Neural cell (in vitro differentiated cells): ENCODE data around the gene RABGGTA. TPM values are rescaled to one million over a fixed set of nuclear protein-coding genes. Genes with fewer than 3 reads are reported as not detected.

Experiments
- H2AFZ ChIP-seq: fragments of 200-600, 300-800 bp; sonication (generic), shearing (Covaris generic); 2 replicates; pipeline ENCODE4 v1.6.0; 2014; ENCODE audit warnings: low read depth, mild to moderate bottlenecking, antibody characterized with exemption, low read length, moderate library complexity
- H3F3A ChIP-seq: fragments of 200-600 bp; shearing (Covaris generic); 2 replicates; pipeline ENCODE4 v1.6.1; 2016; ENCODE audit warnings: mild to moderate bottlenecking, moderate library complexity, mixed read lengths, antibody characterized with exemption, low read length; ENCODE audit not compliant: insufficient read depth, poor library complexity, severe bottlenecking
- H3K27ac ChIP-seq: fragments of 200-600, 300-800 bp; sonication (generic), shearing (Covaris generic); 2 replicates; pipeline ENCODE4 v1.5.1; 2014; ENCODE audit warnings: mild to moderate bottlenecking, low read length, moderate library complexity
- H3K27me3 ChIP-seq: fragments of 300-800, 200-600 bp; sonication (generic), shearing (Covaris generic); 2 replicates; pipeline ENCODE4 v1.6.0; 2014; ENCODE audit warnings: mild to moderate bottlenecking, low read depth, low read length, moderate library complexity; ENCODE audit not compliant: insufficient read depth
- H3K36me3 ChIP-seq: fragments of 300-800, 200-600 bp; sonication (generic), shearing (Covaris generic); 2 replicates; pipeline ENCODE4 v1.5.1; 2014; ENCODE audit warnings: mild to moderate bottlenecking, antibody characterized with exemption, low read length, moderate library complexity; ENCODE audit not compliant: insufficient read depth
- H3K4me2 ChIP-seq: fragments of 300-800, 200-600 bp; sonication (generic), shearing (Covaris generic); 2 replicates; pipeline ENCODE4 v1.6.0; 2014; ENCODE audit warnings: mild to moderate bottlenecking, low read length
- H3K4me3 ChIP-seq: fragments of 300-800, 200-600 bp; sonication (generic), shearing (Covaris generic); 2 replicates; pipeline ENCODE4 v1.5.1; 2014; ENCODE audit warnings: mild to moderate bottlenecking, low read length, moderate library complexity
- H3K79me2 ChIP-seq: fragments of 200-600 bp; shearing (Covaris generic); replicated peaks from 2 replicates; pipeline ENCODE4 v1.6.0; 2014; ENCODE audit warnings: mild to moderate bottlenecking, low read length, moderate library complexity; ENCODE audit not compliant: insufficient read depth
- H3K9ac ChIP-seq: fragments of 300-800, 200-600 bp; sonication (generic), shearing (Covaris generic); 2 replicates; pipeline ENCODE4 v1.6.1; 2016; ENCODE audit warnings: mild to moderate bottlenecking, low read length, mixed read lengths
- H3K9me2 ChIP-seq: fragments of 200-600 bp; shearing (Covaris generic); 2 replicates; pipeline ENCODE4 v1.6.1; 2016; ENCODE audit warnings: mild to moderate bottlenecking, low read length, mixed read lengths; ENCODE audit not compliant: insufficient read depth
- H3K9me3 ChIP-seq: fragments of 200-600, 300-800 bp; sonication (generic), shearing (Covaris generic); 2 replicates; pipeline ENCODE4 v1.6.1; 2016; ENCODE audit warnings: mild to moderate bottlenecking, mixed run types, low read length, moderate library complexity, mixed read lengths
- H4K20me1 ChIP-seq: fragments of 200-600 bp; shearing (Covaris generic); 2 replicates; pipeline ENCODE4 v1.6.1; 2016; ENCODE audit warnings: mild to moderate bottlenecking, mixed run types; ENCODE audit not compliant: insufficient read depth
- CTCF ChIP-seq: fragments of 450-650 bp; IDR thresholded peaks from 2 replicates; pipeline ENCODE4 v1.5.1; 2014; ENCODE audit warnings: antibody characterized with exemption, mild to moderate bottlenecking, moderate library complexity; ENCODE audit not compliant: poor library complexity, severe bottlenecking
- EP300 ChIP-seq: fragments of 450-650 bp; conservative IDR thresholded peaks from 2 replicates; pipeline ENCODE4 v1.6.1; 2014; ENCODE audit warnings: antibody characterized with exemption, mild to moderate bottlenecking, moderate library complexity; ENCODE audit not compliant: poor library complexity, severe bottlenecking
- MXI1 ChIP-seq: fragments of 450-650 bp; conservative IDR thresholded peaks from 2 replicates; pipeline ENCODE4 v1.6.1; 2014; ENCODE audit warnings: antibody characterized with exemption, mild to moderate bottlenecking; ENCODE audit not compliant: poor library complexity, severe bottlenecking
- POLR2AphosphoS5 ChIP-seq: IDR thresholded peaks from 2 replicates; pipeline ENCODE4 v1.6.1; 2012
- RAD21 ChIP-seq: fragments of 450-650 bp; conservative IDR thresholded peaks from 2 replicates; pipeline ENCODE4 v1.6.1; 2014; ENCODE audit warnings: antibody characterized with exemption, mild to moderate bottlenecking, moderate library complexity
- REST ChIP-seq: IDR thresholded peaks from 2 replicates; pipeline ENCODE4 v1.6.1; 2012; ENCODE audit warnings: borderline replicate concordance
- SMC3 ChIP-seq: fragments of 450-650 bp; conservative IDR thresholded peaks from 2 replicates; pipeline ENCODE4 v1.6.1; 2014; ENCODE audit warnings: antibody characterized with exemption, mild to moderate bottlenecking, moderate library complexity; ENCODE audit not compliant: poor library complexity
- TAF1 ChIP-seq: IDR thresholded peaks from 2 replicates; pipeline ENCODE4 v1.6.1; 2012; ENCODE audit warnings: low read depth
- polyA plus RNA-seq: library from polyadenylated mRNA; depleted of rRNA; stranded (reverse); fragments of >200 nt; gene quantifications from 2 replicates; pipeline ENCODE4 v1.2.3, GENCODE V29; 2014

RABGGTA gene
- polyA plus RNA-seq, 1 donor from 2014 or later, result 33.2 TPM

- H3F3A ChIP-seq, result no peaks in the 10 kb centered on the region
- TF ChIP-seq CTCF (peak; percentile 87), SMC3 (peak; percentile 91), REST (no peak), EP300 (no peak), RAD21 (peak; percentile 86), TAF1 (no peak)
- H3K4me2 ChIP-seq, result no peak overlapping the region
- H3K9ac ChIP-seq, result no peak overlapping the region
- no peaks in the 10 kb centered on the region for H3K9me3 ChIP-seq
- no peaks in the 10 kb centered on the region for H4K20me1 ChIP-seq
- no peaks in the 10 kb centered on the region for H3K27me3 ChIP-seq
- H3K4me3 ChIP-seq, result no peak overlapping the region
- no peaks in the 10 kb centered on the region for H3K79me2 ChIP-seq
- H2AFZ ChIP-seq, result no peak overlapping the region
- H3K9me2 ChIP-seq, result no peaks in the 10 kb centered on the region
- H3K36me3 ChIP-seq, result no peaks in the 10 kb centered on the region
- H3K27ac ChIP-seq, result no peak overlapping the region
Observed at GRCh38 chr14:24296341-24297157, 25.2 kb upstream of the RABGGTA start.

- no peak overlapping the region for H3K27ac ChIP-seq
- TF ChIP-seq EP300, result no peak
- no peak for TF ChIP-seq SMC3
- TF ChIP-seq POLR2AphosphoS5, result no peak
- no peak for TF ChIP-seq MXI1
- H3K4me2 ChIP-seq, result no peak overlapping the region
- no peaks in the 10 kb centered on the region for H4K20me1 ChIP-seq
- no peak overlapping the region for H3K9ac ChIP-seq
- no peak overlapping the region for H2AFZ ChIP-seq
- H3K36me3 ChIP-seq, result no peaks in the 10 kb centered on the region
- H3K79me2 ChIP-seq, result no peaks in the 10 kb centered on the region
- H3K9me3 ChIP-seq, result no peaks in the 10 kb centered on the region
- H3F3A ChIP-seq, result no peaks in the 10 kb centered on the region
- H3K9me2 ChIP-seq, result no peaks in the 10 kb centered on the region
- no peak overlapping the region for H3K4me3 ChIP-seq
- H3K27me3 ChIP-seq, result no peaks in the 10 kb centered on the region
Observed at GRCh38 chr14:24293525-24293924, 22.1 kb upstream of the RABGGTA start.
